Progenitor cell of endocrine pancreas (in vitro differentiated cells): ENCODE measurements around the gene SLC9A1. TPM values are rescaled to one million over a fixed set of nuclear protein-coding genes. Genes with fewer than 3 reads are reported as not detected.

Experiments
- DNase-seq: peaks from one replicate; pipeline ENCODE4 v3.0.0; 2021; ENCODE audit warnings: low spot score; ENCODE audit not compliant: unreplicated experiment
- H3K27ac Mint-ChIP-seq: 2 replicates; pipeline ENCODE4 v1.8.0; 2021; ENCODE audit warnings: mild to moderate bottlenecking, moderate library complexity, mixed read lengths
- H3K27me3 Mint-ChIP-seq: 2 replicates; pipeline ENCODE4 v1.8.0; 2021; ENCODE audit warnings: mixed read lengths
- H3K36me3 Mint-ChIP-seq: 2 replicates; pipeline ENCODE4 v1.8.0; 2022; ENCODE audit warnings: mixed read lengths; ENCODE audit not compliant: insufficient read depth
- H3K4me1 Mint-ChIP-seq: 2 replicates; pipeline ENCODE4 v1.8.0; 2021; ENCODE audit warnings: low read depth, mixed read lengths
- H3K4me3 Mint-ChIP-seq: 2 replicates; pipeline ENCODE4 v1.8.0; 2021; ENCODE audit warnings: low read depth, mild to moderate bottlenecking, moderate library complexity, mixed read lengths
- H3K9me3 Mint-ChIP-seq: 2 replicates; pipeline ENCODE4 v1.8.0; 2021; ENCODE audit warnings: low read depth, mixed read lengths
- CTCF ChIP-seq: fragments of 200-600 bp; sonication (generic); IDR thresholded peaks from one replicate; pipeline ENCODE4 v1.5.0; 2021; ENCODE audit warnings: antibody characterized with exemption, mild to moderate bottlenecking; ENCODE audit not compliant: unreplicated experiment
- total RNA-seq: library from RNA; stranded (reverse); gene quantifications from 2 replicates; pipeline ENCODE4 v1.2.1, GENCODE V29; 2021

Gene SLC9A1
- total RNA-seq, 1 donor from 2014 or later: 19.6 TPM

GRCh38 chr1:27060891-27061290 is 94.0 kb downstream of the SLC9A1 start:
- H3K36me3 Mint-ChIP-seq: no peaks in the 10 kb centered on the region
- DNase-seq: no peak
- H3K4me3 Mint-ChIP-seq: no peak overlapping the region
- TF ChIP-seq CTCF: no peak
- peaks cover 11% of the 10 kb centered on the region for H3K27me3 Mint-ChIP-seq
- no peak overlapping the region for H3K27ac Mint-ChIP-seq
- H3K9me3 Mint-ChIP-seq: no peaks in the 10 kb centered on the region
- peaks cover 7% of the 10 kb centered on the region for H3K4me1 Mint-ChIP-seq

GRCh38 chr1:27058966-27059669 is 95.8 kb downstream of the SLC9A1 start:
- peaks cover 11% of the 10 kb centered on the region for H3K27me3 Mint-ChIP-seq

GRCh38 chr1:27057801-27058625 is 96.9 kb downstream of the SLC9A1 start:
- DNase-seq: no peak
- TF ChIP-seq CTCF: no peak
- Mint-ChIP-seq H3K27ac (no peak overlapping the region), H3K27me3 (peaks cover 11% of the 10 kb centered on the region), H3K36me3 (no peaks in the 10 kb centered on the region), H3K4me3 (no peak overlapping the region), H3K4me1 (peaks cover 7% of the 10 kb centered on the region), H3K9me3 (no peaks in the 10 kb centered on the region)

More at GRCh38 chr1:27058966-27059669, 95.8 kb downstream of the SLC9A1 start:
- Mint-ChIP-seq H3K4me3 (no peak overlapping the region), H3K9me3 (no peaks in the 10 kb centered on the region), H3K4me1 (peaks cover 7% of the 10 kb centered on the region), H3K27ac (no peak overlapping the region), H3K36me3 (no peaks in the 10 kb centered on the region)
- no peak for DNase-seq
- TF ChIP-seq CTCF: no peak

- Mint-ChIP-seq H3K36me3 (no peaks in the 10 kb centered on the region), H3K27me3 (peaks cover 11% of the 10 kb centered on the region), H3K27ac (no peak overlapping the region), H3K4me3 (no peak overlapping the region), H3K4me1 (peaks cover 7% of the 10 kb centered on the region), H3K9me3 (no peaks in the 10 kb centered on the region)
- no peak for TF ChIP-seq CTCF
- DNase-seq: no peak
These were observed 97.5 kb downstream of the SLC9A1 start for GRCh38 chr1:27057389-27057788.

- H3K4me3 Mint-ChIP-seq: no peak overlapping the region
- TF ChIP-seq CTCF: no peak
- peaks cover 1% of the 10 kb centered on the region for H3K4me1 Mint-ChIP-seq
- DNase-seq: no peak
- no peaks in the 10 kb centered on the region for H3K9me3 Mint-ChIP-seq
- peak overlapping the region; percentile 59 for H3K27ac Mint-ChIP-seq
- H3K36me3 Mint-ChIP-seq: no peaks in the 10 kb centered on the region
- H3K27me3 Mint-ChIP-seq: peaks cover 6% of the 10 kb centered on the region
These were observed 100.8 kb downstream of the SLC9A1 start for GRCh38 chr1:27053977-27054753.
